Chondrocyte (in vitro differentiated cells): ENCODE data around the gene HRK. TPM values are rescaled to one million over a fixed set of nuclear protein-coding genes. Genes with fewer than 3 reads are reported as not detected.

Source experiments
- DNase-seq: peaks from one replicate; pipeline ENCODE4 v3.0.0; 2021; ENCODE audit warnings: mixed read lengths, low spot score
- H3K27ac Mint-ChIP-seq: one replicate; pipeline ENCODE4 v1.8.0; 2021; ENCODE audit warnings: mild to moderate bottlenecking, moderate library complexity, mixed read lengths; ENCODE audit not compliant: unreplicated experiment
- H3K27me3 Mint-ChIP-seq: 2 replicates; pipeline ENCODE4 v1.8.0; 2021; ENCODE audit warnings: low read depth, mixed read lengths
- H3K36me3 Mint-ChIP-seq: 2 replicates; pipeline ENCODE4 v1.8.0; 2021; ENCODE audit warnings: low read depth, mixed read lengths
- H3K4me1 Mint-ChIP-seq: 2 replicates; pipeline ENCODE4 v1.8.0; 2021; ENCODE audit warnings: low read depth, mild to moderate bottlenecking, mixed read lengths
- H3K4me3 Mint-ChIP-seq: one replicate; pipeline ENCODE4 v1.8.0; 2021; ENCODE audit warnings: mild to moderate bottlenecking, moderate library complexity, mixed read lengths; ENCODE audit not compliant: unreplicated experiment
- H3K9me3 Mint-ChIP-seq: 2 replicates; pipeline ENCODE4 v1.8.0; 2021; ENCODE audit warnings: low read depth, mixed read lengths
- total RNA-seq: library from RNA; stranded (reverse); gene quantifications from 3 replicates; pipeline ENCODE4 v1.2.1, GENCODE V29; 2021
- TF ChIP-seq, protein P1 (sequence below): fragments of 200-600 bp; sonication (generic); IDR thresholded peaks from 2 replicates; pipeline ENCODE4 v1.5.0; 2021; ENCODE audit warnings: antibody characterized with exemption, mild to moderate bottlenecking, moderate library complexity

The HRK gene
- total RNA-seq, 1 donor from 2014 or later = 0.80 TPM

DNA sequence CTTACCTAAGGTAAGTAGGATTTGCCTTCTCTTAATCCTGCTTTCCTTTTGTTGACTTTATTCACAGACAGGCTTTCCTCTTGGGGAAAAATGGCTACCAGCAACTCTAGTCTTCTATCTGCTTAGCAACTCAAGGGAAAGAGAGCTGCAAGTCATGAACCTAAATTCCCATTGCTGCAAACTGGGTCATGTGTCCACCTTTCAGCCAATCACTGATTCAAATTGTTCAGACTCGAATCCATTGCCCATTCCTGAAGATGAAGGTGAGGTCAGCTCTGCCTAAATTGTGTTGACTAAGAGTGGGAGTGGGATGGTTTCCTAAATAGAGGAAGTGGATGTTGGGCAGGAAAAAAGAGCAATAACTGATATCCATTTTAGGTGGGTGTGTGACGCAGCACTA is 37.2 kb upstream of the HRK start:
- no peak for DNase-seq
- Mint-ChIP-seq H3K4me3 (no peak overlapping the region), H3K27me3 (no peaks in the 10 kb centered on the region), H3K4me1 (peaks cover 60% of the 10 kb centered on the region), H3K9me3 (peaks cover 6% of the 10 kb centered on the region), H3K36me3 (peaks cover 3% of the 10 kb centered on the region), H3K27ac (no peak overlapping the region)
- TF ChIP-seq, protein P1, sequence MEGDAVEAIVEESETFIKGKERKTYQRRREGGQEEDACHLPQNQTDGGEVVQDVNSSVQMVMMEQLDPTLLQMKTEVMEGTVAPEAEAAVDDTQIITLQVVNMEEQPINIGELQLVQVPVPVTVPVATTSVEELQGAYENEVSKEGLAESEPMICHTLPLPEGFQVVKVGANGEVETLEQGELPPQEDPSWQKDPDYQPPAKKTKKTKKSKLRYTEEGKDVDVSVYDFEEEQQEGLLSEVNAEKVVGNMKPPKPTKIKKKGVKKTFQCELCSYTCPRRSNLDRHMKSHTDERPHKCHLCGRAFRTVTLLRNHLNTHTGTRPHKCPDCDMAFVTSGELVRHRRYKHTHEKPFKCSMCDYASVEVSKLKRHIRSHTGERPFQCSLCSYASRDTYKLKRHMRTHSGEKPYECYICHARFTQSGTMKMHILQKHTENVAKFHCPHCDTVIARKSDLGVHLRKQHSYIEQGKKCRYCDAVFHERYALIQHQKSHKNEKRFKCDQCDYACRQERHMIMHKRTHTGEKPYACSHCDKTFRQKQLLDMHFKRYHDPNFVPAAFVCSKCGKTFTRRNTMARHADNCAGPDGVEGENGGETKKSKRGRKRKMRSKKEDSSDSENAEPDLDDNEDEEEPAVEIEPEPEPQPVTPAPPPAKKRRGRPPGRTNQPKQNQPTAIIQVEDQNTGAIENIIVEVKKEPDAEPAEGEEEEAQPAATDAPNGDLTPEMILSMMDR = no peak

DNA sequence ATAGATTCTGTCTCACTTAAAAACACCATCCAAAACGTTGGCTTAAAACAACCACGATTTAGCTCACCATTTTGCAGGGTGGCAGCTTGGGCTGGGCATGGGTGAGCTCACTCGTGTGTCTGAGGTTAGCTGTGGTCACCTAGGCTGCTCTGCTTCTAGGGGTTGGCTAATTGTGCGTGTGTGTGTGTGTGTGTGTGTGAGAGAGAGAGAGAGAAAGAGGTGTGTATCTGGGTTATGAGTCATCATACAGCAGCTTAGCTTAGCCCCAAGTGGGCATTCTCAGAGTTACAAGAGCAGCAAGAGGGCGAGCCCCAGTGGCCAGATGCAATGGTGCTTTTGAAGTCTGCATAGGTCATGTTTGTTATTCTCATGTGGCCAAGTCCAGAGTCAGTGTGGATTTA is 35.5 kb upstream of the HRK start:
- Mint-ChIP-seq H3K27ac (peak overlapping the region; percentile 24), H3K4me1 (peaks cover 63% of the 10 kb centered on the region), H3K27me3 (no peaks in the 10 kb centered on the region), H3K36me3 (peaks cover 3% of the 10 kb centered on the region), H3K9me3 (peaks cover 6% of the 10 kb centered on the region), H3K4me3 (no peak overlapping the region)
- TF ChIP-seq, protein P1 = no peak
- DNase-seq = no peak

DNA sequence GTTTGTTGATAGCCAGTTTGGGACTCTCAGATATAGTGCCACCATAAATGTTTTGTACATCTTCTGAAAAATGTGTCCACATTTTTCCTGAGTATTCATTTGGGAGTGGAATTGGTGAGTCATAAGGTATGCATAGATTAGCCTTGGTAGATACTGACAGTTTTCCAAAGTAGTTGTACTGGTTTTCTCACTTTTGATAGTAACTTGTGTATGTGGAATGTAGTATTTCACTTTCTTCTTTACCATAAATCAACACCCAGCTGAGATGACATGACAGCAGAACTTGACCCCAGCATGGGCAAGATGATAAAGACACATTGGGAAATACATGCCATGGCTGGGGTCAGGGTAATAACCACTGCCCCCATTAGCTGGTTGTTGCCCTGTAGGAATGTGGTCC is 34.9 kb upstream of the HRK start:
- Mint-ChIP-seq H3K4me1 (peaks cover 62% of the 10 kb centered on the region), H3K4me3 (no peak overlapping the region)
- no peak for DNase-seq

DNA sequence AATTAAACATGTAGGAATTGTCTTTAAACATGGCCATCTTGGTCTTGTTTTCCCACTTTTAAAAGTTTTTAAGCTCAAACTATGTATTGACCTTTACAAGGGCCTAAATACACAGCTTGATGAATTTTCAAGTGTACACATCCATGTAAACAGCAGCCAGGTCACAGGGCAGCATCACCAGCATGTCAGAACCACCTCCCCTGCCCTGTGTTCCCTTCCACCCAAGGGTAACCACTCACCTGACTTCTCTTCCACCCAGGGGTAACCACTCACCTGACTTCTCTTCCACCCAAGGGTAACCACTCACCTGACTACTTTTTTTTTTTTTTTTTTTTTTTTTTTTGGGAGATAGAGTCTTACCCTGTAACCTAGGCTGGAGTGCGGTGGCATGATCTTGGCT is 34.1 kb upstream of the HRK start:
- H3K27ac Mint-ChIP-seq = no peak overlapping the region

More for the DNA sequence above, 34.9 kb upstream of the HRK start:
- TF ChIP-seq, protein P1 = no peak
- Mint-ChIP-seq H3K36me3 (peaks cover 3% of the 10 kb centered on the region), H3K27ac (no peak overlapping the region), H3K27me3 (no peaks in the 10 kb centered on the region), H3K9me3 (peaks cover 6% of the 10 kb centered on the region)

DNA sequence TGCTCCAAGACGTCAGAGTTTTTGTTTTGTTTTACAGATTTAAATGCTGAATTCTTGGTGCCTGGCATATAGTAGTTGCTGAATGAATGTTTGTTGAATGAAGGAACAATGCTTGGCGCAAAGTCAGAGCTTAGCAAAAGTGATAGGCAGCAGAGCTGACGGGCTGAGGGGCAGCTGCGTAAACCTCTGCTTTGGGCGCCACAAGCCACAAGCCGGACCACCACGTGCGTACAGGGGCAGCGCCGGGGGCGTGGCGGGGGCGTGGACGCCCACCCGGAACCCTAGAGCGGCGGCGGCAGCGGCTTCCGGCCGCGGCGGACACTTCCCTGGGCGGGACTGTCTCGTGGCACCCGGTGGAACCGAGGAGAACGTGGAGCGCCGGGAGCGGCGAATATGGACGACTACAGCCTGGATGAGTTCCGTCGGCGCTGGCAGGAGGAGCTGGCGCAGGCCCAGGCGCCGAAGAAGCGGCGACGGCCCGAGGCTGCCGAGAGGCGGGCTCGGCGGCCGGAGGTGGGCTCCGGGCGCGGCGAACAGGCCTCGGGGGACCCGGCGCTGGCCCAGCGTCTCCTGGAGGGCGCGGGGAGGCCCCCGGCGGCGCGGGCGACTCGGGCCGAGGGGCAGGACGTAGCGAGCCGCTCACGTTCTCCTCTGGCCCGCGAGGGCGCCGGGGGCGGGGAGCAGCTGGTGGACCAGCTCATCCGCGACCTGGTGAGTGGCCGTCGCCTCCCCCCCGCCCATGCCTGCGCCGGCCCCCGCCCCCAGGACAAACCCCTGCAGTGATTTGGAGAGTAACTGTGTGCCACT is 29.6 kb upstream of the HRK start, which contains the start of gene FBXW8:
Gene FBXW8 (plus strand): TSS at position 306 of the 807 bp plus-strand sequence. CDS start 88 bp downstream, at position 394.
- H3K27ac Mint-ChIP-seq = peak within 1 kb of the TSS; percentile 87
- peaks cover 1% of the 10 kb centered on the region for H3K9me3 Mint-ChIP-seq
- H3K4me3 Mint-ChIP-seq = peak within 1 kb of the TSS; percentile 89
- TF ChIP-seq, protein P1 = no peak
- DNase-seq = peak; percentile 93
- peaks cover 1% of the 10 kb centered on the region for H3K27me3 Mint-ChIP-seq
- H3K36me3 Mint-ChIP-seq = peaks cover 3% of the 10 kb centered on the region
- H3K4me1 Mint-ChIP-seq = peaks cover 37% of the 10 kb centered on the region

More for the DNA sequence above, 34.1 kb upstream of the HRK start:
- H3K9me3 Mint-ChIP-seq = peaks cover 6% of the 10 kb centered on the region
- no peak for DNase-seq
- no peak overlapping the region for H3K4me3 Mint-ChIP-seq
- TF ChIP-seq, protein P1 = no peak
- H3K36me3 Mint-ChIP-seq = peaks cover 3% of the 10 kb centered on the region
- peaks cover 58% of the 10 kb centered on the region for H3K4me1 Mint-ChIP-seq
- H3K27me3 Mint-ChIP-seq = no peaks in the 10 kb centered on the region
